HG02943 (cell line): ENCODE data around the gene IFNGR1.
"Not testable (repeated sequence)": the region's sequence is repeated elsewhere in the genome, so short reads cannot be mapped to it uniquely, and the experiment has no call there.

ENCODE experiments used
- ATAC-seq: cut with Tn5 transposase; IDR thresholded peaks from one replicate; pipeline ENCODE4 v1.9.1; 2021; ENCODE audit warnings: mild to moderate bottlenecking, low read depth, moderate library complexity; ENCODE audit not compliant: unreplicated experiment

The IFNGR1 gene

GRCh38 chr6:137214931-137215330, 4.3 kb downstream of the IFNGR1 start:
- no peak for ATAC-seq

- ATAC-seq = no peak
These were observed 5.4 kb downstream of the IFNGR1 start for GRCh38 chr6:137213813-137214212.

GRCh38 chr6:137213331-137213740, 5.8 kb downstream of the IFNGR1 start:
- no peak for ATAC-seq

- ATAC-seq = no peak
These were observed 7.3 kb downstream of the IFNGR1 start for GRCh38 chr6:137211910-137212309.

GRCh38 chr6:137210903-137211302, 8.3 kb downstream of the IFNGR1 start:
- no peak for ATAC-seq

GRCh38 chr6:137208279-137208678, 10.9 kb downstream of the IFNGR1 start:
- ATAC-seq = no peak

- not testable (repeated sequence) for ATAC-seq
These were observed 11.7 kb downstream of the IFNGR1 start for GRCh38 chr6:137207457-137207856.

GRCh38 chr6:137206577-137206976, 12.6 kb downstream of the IFNGR1 start:
- ATAC-seq = no peak

- ATAC-seq = no peak
These were observed 15.9 kb downstream of the IFNGR1 start for GRCh38 chr6:137203256-137203655.

- no peak for ATAC-seq
These were observed 17.1 kb downstream of the IFNGR1 start for GRCh38 chr6:137202078-137202477.

- no peak for ATAC-seq
These were observed 18.2 kb downstream of the IFNGR1 start for GRCh38 chr6:137201006-137201405.

- ATAC-seq = no peak
These were observed 18.9 kb downstream of the IFNGR1 start for GRCh38 chr6:137200288-137200687.

GRCh38 chr6:137197684-137198645, 21.2 kb downstream of the IFNGR1 start:
- no peak for ATAC-seq

- ATAC-seq = no peak
These were observed 25.7 kb downstream of the IFNGR1 start for GRCh38 chr6:137193256-137194070.

GRCh38 chr6:137192821-137193220, 26.4 kb downstream of the IFNGR1 start:
- no peak for ATAC-seq

GRCh38 chr6:137191670-137192069, 27.5 kb downstream of the IFNGR1 start:
- no peak for ATAC-seq

- ATAC-seq = no peak
These were observed 27.9 kb downstream of the IFNGR1 start for GRCh38 chr6:137191236-137191635.

- ATAC-seq = no peak
These were observed 28.5 kb downstream of the IFNGR1 start for GRCh38 chr6:137190583-137191094.

GRCh38 chr6:137188855-137189254, 30.3 kb downstream of the IFNGR1 start:
- ATAC-seq = no peak

GRCh38 chr6:137185290-137185689, 33.9 kb downstream of the IFNGR1 start:
- ATAC-seq = no peak

- ATAC-seq = no peak
These were observed 36.5 kb downstream of the IFNGR1 start for GRCh38 chr6:137182654-137183073.
